HG03571 (cell line): ENCODE data around the gene ATAD3A.

ENCODE experiments used
- ATAC-seq: cut with Tn5 transposase; IDR thresholded peaks from one replicate; pipeline ENCODE4 v1.9.1; 2021; ENCODE audit not compliant: unreplicated experiment

The ATAD3A gene

DNA sequence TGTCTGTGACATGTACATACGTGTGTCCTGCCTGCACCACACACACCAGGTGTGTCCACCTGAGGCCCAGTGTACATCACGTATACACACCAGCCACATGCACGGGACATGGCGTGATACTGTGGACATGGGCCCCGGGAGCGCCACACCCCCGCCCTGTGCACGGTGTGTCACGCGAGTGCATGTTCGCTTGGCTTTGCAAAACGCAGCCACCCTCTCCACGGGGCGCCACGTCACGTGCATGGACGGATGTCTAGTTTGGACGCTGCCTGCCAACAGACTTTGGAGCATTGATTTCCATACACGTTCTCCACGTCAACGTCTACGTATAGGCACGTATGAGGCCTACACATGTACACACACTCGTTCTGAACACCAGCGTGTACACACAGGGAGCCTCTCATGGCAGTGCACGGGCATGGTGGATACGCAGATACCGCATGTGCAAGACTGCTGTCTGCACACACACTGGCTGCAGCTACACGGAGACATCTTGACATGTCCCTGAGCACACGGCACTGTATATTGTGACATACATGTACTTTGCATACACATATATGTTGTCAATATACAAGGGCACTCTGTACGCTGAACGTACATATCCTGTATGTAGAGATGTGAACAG lies 25.8 kb downstream of the ATAD3A start:
- no peak for ATAC-seq

GRCh38 chr1:1538334-1538733 lies 26.4 kb downstream of the ATAD3A start:
- ATAC-seq: no peak

GRCh38 chr1:1538989-1539309 lies 27.0 kb downstream of the ATAD3A start:
- no peak for ATAC-seq

GRCh38 chr1:1539310-1540089 lies 27.5 kb downstream of the ATAD3A start:
- no peak for ATAC-seq

GRCh38 chr1:1540090-1540817 lies 28.3 kb downstream of the ATAD3A start, which contains the start of gene TMEM240:
Gene TMEM240 (minus strand): TSS chr1:1540624. CDS start chr1:1540346, 278 bp downstream.
- ATAC-seq: no peak

DNA sequence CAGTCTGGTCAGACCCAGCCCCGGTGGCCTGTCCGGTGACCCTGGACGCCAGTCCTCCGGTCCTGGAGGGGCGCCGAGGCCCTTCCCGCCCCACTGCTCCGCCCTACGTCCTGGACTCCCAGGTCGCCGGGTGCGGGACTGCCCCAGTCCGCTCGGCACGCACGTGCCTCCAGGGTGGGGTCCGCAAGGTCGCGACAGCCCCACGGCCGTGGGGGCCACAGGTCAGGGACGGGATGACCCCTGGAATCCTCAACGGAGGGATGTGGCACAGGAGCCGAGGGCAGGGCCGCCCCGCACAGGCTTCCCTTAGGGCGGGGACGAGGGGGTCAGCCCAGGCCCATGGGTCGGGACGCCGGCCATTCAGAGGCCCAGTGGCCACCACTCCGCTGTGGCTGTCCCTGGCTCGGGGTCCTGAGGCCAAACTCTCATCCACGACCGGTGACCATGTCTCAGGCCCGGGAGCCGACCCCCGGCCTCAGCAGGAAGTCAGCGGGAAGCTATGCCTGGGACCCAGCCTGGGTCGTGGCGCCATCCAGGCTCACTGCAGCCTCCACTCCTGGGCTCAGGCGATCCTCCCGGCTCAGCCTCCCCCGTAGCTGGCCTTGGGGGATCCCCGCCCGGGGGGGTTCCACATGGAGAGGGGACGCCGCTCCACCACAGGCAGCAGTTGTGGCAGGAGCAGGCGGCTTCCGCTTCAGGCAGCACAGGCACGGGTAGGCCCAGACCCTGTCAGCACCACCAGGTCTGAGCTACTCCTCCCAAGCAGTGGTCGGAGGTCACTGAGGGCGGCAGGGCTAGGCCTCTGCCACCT lies 29.1 kb downstream of the ATAD3A start:
- no peak for ATAC-seq

DNA sequence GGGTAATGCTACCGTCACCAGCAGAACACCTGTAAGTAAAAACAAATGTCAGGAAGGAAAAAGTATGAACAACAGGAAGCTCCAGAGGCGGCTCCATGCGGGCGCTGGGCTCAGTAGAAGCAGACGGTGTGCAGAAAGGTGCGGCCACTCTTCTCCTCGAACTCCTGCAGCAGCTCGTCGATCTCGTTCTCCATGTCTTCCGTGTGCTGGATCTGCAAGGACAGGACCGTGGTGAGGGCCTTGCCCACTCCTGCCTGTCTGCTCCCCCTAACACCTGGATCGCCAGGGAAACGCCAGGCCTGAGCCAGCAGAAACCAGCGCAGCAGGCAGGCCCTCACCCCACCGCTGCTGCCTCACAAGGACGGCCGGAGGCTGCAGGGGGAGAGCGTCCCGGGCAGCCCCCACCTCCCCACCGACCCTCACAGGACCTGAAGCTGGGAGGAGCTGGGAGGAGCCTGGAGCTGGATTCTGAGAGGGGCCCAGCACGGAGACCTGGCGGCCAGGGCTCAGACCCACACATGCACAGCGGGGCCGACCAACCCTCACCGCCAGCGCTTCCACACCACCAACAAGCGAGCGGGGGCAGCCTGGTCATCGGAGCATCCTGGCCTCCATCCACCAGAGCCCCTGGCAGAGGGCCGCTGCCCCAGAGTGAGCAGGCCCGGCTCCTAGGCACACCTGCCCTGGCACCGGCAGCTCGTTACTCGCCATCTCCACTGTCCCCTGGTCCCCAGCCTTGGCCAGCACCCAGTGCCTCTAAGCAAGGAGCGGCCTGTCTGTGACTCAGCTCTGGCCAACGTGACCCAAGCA lies 30.2 kb downstream of the ATAD3A start:
- ATAC-seq: no peak

- ATAC-seq: no peak
These were observed 31.1 kb downstream of the ATAD3A start for GRCh38 chr1:1542766-1543705.

- no peak for ATAC-seq
These were observed 31.7 kb downstream of the ATAD3A start for GRCh38 chr1:1543706-1544099.

GRCh38 chr1:1544544-1544943 lies 32.6 kb downstream of the ATAD3A start:
- no peak for ATAC-seq

DNA sequence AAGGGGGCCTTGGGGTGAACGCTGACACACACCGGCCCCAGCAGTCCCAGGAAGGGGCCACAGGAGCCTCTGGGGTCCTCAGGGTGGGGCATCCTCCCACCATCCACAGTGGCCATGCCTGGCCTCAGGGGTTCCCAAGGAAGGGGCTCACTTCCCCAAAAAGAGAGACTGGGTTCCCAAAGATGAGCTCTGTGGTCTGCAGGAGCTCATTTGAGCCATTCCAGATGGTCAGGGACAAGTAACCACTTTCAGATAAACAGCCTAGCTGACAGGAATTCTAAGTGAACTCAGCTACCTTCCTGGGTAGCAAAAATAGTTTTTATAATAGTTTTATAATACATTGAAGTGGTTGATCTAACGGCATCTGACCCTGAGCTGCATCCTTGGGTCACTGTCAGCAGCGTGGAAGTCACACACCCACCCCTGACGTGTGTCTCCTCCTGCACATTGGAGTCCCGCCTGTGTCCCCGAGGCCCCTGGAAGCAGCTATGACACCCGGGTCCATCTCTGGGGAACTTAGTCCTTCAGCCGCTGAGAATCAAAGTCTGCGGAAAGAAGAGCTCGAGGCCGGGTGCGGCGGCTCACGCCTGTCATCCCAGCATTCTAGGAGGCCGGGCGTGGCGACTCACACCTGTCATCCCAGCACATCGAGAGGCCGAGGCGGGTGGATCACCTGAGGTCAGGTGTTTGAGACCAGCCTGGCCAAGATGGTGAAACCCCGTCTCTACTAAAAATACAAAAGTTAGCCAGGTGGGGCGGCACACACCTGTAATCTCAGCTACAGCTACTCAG lies 34.2 kb downstream of the ATAD3A start:
- ATAC-seq: no peak

- no peak for ATAC-seq
These were observed 35.0 kb downstream of the ATAD3A start for GRCh38 chr1:1547011-1547410.

DNA sequence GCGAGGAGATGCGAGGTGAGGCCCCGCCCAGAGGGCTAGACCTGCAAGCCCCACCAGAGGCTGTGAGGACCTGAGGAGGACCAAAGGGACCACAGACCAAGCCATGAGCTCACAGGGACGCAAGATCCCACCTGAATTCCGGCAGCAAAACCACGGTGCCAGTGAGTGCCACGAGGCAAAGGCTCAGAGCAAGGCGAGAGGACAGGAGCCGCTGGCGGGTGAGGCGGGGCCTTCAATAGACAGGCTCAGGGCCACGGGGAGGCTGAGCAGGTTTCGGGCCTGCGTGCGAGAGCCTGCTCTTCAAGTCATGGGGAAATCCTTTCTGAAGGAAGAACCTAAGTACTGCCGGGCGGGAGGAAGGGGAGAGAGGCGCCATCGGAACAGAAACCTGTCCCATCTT lies 35.5 kb downstream of the ATAD3A start:
- ATAC-seq: no peak

- ATAC-seq: no peak
These were observed 36.6 kb downstream of the ATAD3A start for GRCh38 chr1:1548591-1548990.

DNA sequence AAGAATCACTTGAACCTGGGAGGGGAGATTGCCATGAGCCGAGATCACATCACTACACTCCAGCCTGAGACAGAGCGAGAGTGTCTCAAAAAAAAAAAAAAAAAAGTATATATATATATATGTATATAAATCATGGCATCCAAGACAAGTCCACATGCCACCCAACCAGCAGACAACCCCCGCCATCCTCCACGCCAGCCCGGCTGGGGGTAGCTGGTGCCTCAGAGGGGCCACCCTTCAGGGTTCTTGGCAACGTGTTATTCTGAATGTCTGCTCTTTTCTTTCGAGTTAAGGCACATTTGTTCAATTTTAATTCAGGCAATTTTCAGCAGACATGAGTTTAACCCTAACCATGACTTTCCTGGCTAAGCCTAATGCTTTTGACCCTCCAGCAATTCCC lies 38.1 kb downstream of the ATAD3A start:
- no peak for ATAC-seq

- ATAC-seq: no peak
These were observed 38.9 kb downstream of the ATAD3A start for GRCh38 chr1:1550591-1551432.

GRCh38 chr1:1551524-1552262 lies 39.7 kb downstream of the ATAD3A start:
- ATAC-seq: no peak
